ENCODE measurements around the gene DMKN.

Gene DMKN

DNA sequence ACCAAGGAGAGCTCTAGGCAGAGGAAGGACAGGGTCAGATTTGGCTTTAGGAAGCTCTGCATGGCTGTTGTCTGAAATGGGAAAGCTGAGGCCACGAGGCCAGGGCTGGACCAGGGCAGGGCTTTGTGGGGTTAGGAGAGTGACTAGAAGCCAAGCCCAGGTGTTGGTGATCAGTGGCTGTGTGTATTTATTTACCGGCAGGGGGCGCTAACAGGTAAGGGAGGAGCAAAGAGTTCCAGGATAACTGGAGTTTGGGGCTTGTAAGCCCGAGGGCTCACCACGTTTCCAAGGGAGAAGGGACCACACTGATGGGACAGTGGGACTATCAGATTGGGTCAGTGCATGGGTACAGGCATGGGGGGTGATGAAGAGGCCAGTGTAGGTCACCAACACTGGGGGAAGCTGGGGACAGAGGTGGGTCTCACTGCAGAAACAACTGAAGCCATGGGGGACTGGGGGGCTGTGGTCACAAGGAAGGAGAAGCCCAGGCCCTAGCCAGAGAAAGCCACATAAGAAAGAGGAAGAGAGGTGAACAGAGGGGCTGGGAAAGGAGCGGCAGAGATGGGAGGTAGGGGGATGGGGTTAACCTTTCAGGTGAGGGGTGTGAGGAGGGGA lies 35.8 kb upstream of the DMKN start:
- DNase-seq = peak; percentile 48

DNA sequence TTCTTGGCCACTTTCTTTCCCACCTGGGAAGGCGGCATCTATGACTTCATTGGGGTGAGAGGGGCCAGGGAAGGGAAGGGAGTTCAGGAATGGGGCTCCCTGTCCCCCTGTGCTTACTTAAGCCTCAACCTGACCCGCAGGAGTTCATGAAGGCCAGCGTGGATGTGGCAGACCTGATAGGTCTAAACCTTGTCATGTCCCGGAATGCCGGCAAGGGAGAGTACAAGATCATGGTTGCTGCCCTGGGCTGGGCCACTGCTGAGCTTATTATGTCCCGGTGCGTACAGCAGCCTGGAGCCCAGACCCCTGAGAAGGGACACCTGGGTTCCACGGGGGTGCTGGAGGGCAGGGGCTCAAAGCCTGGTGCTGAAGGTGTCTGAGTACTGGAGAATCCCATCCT lies 33.1 kb upstream of the DMKN start:
- DNase-seq = no peak

DNA sequence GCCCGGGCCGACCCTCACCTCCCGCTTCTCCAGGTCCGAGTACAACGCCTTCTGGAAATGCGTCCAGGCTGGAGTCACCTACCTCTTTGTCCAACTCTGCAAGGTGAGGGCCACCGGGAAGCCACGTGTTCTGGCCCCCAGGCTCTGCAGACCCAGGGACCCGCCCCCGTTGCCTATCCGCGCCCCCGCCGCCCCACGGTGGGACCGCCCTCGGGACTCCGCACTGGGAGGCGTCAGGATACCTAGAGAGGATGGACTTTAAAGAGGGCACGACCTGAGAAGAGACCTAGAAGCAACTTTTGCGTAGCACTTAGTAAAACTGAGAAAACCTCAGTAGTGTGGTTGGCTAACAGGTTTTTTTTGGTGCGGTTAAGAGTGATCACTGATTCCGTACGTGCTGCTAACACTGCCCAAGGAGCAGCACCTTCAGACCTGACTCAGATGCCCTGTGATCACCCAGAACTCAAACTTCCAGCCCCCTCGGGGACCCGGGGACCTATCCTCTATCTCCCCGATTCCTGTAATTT lies 32.5 kb upstream of the DMKN start:
- DNase-seq = peak; percentile 71

DNA sequence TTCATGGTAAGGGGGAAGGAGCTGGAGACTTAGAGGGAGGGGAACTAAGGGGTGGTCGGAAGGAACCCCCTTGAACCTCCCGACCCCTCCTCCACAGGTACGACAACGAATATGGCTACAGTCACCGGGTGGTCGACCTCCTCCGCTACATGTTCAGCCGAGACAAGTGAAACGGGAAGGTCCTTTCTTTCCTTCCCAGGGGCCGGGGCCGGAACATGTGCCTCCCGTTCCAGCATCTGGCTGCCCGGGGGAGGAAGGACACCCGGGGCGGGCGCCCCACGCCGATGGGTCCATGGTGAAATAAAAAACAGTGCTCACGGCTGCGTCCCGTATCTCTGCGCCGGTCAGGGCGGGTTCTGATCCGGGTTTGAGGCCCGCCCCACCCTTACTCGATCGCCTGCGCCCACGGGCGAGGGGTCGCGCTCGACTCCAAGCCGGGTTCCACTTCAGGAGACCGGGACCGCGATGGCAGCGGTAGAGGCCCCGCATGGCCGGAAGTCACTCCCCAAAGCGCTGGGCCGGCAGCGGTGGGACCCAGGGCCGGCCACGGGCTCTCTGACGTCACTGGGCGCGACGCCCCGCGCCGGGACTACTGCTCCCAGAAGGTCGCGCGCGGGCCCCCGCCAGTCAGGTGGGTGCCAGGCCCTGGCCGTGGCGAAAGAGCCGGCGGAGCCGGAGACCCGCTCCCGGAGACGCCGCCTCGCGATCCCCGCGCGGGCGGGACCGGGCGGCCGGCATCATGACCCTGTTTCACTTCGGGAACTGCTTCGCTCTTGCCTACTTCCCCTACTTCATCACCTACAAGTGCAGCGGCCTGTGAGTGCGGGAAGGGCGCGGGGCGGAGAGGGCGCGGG lies 31.8 kb upstream of the DMKN start, which contains the start of gene TMEM147:
TSS of gene TMEM147 (plus strand) at position 626 of the 854 bp plus-strand sequence. CDS start at position 740, 114 bp downstream.
- DNase-seq = peak; percentile 83

DNA sequence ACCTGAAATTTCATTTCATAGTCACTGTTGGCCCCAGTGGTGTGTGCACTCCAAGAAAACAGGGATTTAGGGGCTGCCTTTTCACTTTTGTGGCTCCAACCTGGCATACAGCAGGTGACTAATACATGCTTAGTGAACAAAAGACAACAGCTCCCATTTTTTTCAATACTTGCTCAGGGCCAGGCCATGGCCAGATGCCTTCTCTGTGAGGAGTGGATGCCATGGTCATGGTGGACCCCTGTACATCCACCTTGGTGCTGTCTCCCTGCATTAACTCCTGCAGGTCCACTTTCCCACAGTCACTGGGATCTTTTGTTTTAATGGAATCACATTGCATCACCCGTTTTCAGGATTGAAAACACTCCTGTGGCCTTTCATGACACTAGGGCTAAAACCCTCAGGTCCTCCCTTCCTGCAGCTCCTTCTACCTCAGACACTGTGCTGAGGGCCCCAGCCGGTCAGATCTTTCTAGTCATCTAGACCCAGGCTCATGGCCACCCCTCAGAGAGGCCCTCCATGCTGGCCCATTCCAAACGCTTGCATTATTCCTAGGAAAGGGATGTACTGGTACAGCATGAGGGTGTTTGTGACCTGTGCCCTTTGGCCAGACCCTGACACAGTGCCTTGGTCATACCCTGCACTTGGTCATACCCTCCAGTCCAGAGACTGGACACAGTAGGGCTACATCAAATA lies 30.8 kb upstream of the DMKN start:
- DNase-seq = no peak

DNA sequence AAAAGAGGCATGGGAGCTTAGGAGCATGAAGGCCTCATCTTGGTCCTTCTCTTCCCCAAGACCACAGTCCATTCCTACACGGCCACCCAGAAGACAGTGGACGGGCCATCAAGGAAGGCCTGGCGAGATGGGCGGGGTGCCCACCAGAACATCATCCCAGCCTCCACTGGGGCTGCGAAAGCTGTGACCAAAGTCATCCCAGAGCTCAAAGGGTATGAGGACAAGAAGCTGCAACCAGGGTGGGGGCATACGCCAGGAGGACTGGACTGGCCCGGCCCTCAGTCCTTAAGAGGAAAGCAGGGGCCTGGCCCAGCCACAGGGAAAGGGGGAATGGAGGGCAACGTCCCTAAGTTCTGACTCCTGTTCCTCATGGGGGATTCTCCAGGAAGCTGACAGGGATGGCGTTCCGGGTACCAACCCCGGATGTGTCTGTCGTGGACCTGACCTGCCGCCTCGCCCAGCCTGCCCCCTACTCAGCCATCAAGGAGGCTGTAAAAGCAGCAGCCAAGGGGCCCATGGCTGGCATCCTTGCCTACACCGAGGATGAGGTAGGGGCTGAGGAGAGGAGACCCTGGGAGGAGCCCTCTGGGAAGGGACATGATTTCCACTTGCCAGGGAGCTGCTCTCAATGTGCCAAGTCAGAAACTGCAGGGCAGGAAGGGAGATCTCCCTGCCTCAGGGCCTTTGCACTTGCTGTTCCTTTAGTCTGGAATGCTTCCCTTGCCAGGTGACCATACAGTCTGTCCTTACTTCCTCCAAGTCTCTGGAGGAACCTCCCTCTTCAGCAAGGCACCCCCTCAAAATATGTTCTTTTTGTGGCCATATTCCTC lies 30.0 kb upstream of the DMKN start:
- DNase-seq = no peak

DNA sequence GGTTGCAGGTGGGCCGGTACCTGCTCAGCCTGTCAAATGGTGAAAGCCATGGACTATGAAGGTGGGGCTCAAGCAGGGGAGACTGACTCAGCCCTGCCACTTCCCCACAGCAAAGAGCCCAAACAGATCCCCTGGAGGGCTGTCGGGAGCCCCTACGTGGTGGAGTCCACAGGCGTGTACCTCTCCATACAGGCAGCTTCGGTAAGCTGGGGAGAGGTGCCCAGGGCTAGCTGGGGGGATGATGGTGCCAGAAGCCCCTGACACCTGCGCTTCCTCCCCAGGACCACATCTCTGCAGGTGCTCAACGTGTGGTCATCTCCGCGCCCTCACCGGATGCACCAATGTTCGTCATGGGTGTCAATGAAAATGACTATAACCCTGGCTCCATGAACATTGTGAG lies 28.8 kb upstream of the DMKN start:
- DNase-seq = no peak

DNA sequence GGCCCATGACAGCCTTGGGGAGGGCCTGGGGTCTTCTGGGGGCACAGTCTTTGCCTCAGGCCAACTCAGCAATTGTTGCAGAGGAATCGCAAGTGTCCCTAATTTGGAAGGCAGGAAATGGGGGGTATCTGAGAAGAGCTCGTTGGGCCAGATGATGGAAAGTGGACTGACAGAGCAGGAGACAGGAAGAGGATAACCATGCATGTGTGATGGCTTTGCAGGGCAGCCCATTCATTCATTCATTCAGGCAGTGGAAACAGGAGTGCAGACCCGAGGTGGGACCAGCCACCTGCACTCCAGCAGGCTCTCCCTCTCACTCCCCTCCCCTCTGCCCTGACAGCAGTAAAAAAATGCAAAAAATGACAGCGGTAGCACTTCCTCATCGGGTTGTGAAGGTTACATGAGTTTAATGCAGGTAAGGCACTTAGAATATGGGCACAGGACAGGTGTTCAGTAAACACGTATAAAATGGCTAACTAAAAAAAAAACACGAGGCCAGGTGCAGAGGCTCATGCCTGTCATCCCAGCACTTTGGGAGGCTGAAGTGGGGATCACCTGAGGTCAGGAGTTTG lies 27.0 kb upstream of the DMKN start:
- no peak for DNase-seq

DNA sequence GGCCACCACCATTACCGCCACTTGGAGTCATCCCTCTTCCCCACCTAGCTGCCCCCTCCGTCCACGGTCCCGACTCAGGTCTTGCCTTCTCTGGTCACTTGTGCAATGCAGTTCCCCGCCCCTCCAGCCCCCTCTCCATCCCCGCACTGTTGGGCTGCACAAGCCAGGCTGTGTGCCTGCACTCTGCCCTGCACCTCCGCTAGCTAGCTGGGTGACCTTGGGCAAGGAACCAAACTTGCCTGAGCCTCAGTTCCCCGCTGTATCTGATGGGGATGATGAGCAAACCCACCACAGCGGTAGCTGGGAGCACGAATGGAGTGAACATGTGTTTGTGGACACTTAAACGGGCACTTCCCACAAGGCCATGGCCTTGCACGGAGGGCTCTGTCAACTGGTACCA lies 26.4 kb upstream of the DMKN start:
- no peak for DNase-seq

DNA sequence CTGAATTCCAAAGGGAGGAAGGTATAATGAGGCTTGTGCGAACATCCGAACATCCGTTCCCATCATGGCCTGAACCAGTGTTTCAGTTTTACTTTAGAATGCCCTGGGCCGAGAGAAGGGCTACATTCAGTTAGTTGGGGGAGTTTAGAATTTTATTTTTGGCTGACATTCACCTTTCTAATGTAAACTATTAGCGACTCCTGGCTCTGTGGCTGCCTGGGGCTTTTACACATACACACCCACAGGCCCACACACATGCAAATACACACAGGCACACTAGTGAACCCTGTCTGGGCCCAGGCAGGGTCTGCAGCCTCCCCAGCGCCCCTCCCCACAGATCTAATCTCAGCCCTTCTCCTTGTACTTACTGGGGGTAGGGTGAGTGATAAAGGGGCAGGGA lies 25.9 kb upstream of the DMKN start:
- DNase-seq = no peak

DNA sequence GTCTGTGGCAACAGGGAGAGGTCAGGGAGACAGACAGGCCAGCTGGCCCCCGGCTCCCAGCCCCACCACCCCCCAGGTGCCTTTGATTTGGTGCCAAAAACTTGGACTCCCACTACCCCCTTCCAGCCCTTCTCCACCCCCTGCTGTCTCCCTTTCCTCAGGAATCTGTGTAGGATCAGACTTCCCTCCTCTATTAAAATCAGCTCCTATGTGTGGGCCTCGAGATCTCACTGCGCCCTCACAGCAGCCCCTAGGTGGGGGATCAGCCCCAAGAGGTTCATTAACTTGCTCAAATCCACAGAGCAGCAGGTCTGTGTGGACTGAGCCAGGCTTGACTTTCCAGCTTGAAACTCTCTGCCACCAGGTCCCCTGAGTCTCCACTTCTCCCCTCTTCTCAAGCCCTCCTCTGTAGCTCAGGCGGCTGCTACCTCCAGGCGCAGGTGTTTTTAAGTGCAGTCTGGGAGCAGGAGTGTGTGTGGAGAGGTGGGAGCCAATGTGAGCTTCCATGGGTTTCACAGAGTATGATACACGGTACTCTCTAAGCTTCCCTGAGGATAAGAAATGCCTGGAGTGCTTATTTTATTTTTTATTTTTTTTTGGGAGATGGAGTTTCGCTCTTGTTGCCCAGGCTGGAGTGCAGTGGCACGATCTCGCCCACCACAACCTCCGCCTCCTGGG lies 21.5 kb upstream of the DMKN start:
- no peak for DNase-seq

DNA sequence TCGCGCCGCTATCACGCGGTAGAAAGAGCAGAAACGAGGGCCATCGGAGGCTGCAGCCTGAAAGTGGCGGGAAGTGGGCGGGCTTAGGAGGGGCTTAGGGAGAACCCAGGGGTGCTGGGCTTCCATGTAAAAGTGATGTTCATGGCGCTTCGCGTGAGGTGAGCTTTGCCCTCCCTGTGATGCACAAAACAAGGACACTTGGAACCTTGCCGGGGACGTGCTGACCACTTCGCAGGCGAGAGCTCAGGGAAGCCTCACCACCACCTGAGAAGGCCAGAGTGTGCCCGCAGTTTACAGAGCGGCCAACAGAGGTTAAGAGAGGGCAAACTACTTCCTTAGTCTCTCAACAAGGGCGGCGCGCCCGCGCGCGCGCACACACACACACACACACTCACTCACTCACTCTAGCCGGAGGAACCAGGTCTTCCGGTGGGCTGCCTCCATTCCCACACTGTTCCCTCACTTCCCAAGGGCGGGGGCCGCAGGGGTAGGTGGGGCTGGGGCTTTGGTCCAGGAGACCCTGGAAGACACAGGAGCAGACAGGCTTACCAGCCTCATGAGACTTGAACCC lies 20.5 kb upstream of the DMKN start:
- DNase-seq = peak; percentile 7

DNA sequence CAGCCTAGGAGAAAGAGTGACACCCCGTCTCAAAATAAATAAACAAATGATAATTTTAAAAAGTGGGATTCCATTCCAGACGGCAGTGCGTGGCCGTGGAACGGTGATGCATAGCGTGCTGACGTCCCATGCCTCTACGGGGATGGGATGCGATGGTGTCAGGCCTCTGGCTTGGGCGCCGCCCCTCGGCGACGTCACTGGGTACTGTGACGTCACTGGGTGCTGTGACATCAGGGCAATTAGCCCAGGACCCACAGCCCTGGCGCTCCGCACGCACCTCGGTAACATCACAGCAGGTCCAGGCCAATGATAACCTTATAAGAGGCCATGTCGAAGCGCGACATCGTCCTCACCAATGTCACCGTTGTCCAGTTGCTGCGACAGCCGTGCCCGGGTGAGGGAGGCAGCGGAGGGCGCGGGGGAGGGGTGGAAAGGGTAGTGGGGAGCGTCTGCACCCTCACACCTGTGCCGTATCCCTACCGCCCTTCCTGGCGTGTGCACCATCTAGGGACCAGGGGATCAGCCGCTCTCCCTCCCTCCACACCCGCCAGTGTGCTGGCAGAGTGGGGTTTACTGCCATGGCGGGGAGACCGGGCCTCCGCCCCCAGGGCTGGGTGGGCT lies 19.9 kb upstream of the DMKN start, which contains the start of gene GAPDHS:
TSS of gene GAPDHS (plus strand) at position 256 of the 621 bp plus-strand sequence. CDS start at position 328, 72 bp downstream.
- no peak for DNase-seq

DNA sequence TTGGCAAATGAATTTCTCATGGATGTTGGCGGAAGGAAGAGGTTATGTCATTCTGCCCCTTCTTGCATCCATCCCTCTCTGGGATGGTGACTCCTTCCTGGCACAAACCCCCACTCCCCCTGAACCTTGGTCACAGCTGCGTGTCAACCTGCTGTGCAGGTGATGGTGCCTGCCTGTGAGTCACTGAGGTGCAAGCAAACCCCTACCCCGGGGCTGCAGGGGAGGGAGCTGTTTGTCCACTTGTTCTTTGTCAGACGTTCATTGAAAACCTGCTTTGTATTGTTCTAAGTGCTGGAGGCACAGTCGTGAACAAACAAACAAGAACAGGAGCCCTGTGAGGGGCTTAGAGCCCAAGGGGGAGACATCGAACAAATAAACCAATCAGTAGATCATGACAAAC lies 17.8 kb upstream of the DMKN start:
- DNase-seq = no peak

DNA sequence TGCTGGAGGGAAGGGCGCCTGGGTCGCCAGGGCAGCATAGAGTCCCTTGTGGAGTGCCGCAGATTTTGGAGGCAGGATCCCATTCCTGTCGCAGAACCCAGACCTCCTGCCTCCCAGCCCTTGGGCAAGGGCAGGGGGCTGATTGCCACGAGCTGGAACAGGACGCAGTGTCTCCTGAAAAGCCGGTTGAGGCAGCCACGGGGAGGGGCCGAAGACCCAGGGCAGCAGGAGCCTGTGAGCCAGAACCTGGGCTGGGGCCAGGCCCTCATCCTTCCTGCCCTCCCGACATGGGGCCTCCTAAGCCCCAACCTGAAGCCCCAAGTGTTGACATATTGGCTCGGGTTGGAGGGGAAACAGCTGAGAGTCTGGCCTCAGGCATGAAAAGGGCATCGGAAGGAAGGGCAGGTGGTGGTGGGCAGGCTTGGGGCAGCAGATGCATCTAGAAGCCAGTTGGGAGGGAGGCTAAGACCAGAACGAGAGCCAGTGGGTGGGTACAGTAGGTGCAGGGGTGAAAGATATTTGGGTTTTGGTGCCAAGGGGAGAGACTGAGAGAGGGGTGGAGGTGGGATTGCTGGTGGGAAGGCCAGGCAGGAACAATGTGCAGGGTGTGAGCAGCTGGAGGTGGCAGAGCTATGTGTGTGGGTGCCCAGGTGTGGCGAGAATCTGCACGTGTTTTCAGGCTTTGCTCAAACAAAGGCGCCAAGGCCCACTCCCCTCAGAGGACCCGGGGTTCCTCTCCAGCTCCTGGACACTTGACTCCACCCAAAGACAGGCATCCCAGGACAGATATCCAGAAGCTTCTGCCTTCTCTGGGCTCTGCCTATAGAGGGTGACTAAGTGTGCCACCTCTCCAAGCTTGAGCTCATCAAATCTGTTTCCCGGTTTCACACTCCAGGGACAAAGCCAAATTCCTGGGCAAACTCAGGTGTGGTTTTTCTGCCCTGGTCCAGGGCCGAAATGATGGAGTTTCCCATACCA lies 16.1 kb upstream of the DMKN start:
- no peak for DNase-seq

DNA sequence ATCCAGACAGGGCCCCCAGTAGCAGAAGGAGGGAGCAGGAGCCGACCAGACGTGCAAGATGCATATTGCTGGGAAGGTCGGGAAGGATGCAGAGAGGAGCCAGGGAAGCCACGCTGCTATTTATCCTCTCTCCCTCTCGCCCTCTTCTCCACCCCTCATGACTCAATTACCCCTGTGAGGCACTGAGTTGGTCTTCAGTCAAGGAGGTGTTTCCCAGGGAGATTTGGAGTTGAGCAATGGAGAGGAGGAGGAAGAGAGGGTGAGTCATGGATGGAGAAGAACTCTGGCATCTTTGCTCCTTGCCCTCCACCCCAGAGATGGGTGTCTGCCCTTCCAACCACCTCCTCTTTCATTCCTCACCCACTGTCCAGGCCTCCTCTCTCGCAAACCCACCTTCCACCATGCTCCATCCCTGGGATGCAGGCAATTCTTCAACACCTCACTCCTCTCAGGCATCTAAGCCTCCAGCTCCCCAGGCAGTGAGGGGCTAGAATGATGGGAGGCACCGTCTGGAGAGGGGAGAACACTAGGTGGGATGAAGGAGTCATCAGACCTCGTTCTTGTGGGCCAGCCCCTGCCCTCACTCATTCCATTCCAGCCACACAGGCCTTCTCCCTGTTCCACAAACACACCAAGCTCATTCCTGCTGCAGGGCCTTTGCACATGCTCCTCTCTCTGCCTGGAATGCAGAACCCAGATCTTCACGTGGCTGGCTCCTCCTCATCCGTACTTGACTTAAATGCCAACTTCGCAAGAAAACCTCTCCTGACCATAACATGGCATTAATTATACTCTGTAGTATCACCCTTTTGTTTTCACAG lies 15.0 kb upstream of the DMKN start, which contains the start of gene SBSN:
TSS of gene SBSN (minus strand) at position 94 of the 821 bp plus-strand sequence. CDS start at position 64, 30 bp downstream.
- no peak for DNase-seq

DNA sequence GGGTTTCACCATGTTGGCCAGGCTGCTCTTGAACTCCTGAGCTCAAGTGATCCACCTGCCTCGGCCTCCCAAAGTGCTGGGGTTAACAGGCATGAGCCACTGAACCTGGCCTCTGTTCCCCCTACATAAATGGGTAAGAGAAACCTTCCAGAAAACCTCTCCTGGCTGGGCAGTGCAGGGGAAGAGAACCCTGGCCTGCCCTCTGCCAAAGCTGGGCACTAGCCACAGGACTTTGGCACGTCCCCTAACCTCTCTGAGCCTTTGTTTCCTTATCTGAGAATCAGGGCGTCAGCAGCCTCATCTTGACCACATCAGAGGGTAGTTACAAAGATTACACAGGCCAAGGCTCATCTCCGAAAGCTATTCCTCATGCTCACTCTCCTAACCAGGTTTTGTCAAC lies 12.4 kb upstream of the DMKN start:
- no peak for DNase-seq

DNA sequence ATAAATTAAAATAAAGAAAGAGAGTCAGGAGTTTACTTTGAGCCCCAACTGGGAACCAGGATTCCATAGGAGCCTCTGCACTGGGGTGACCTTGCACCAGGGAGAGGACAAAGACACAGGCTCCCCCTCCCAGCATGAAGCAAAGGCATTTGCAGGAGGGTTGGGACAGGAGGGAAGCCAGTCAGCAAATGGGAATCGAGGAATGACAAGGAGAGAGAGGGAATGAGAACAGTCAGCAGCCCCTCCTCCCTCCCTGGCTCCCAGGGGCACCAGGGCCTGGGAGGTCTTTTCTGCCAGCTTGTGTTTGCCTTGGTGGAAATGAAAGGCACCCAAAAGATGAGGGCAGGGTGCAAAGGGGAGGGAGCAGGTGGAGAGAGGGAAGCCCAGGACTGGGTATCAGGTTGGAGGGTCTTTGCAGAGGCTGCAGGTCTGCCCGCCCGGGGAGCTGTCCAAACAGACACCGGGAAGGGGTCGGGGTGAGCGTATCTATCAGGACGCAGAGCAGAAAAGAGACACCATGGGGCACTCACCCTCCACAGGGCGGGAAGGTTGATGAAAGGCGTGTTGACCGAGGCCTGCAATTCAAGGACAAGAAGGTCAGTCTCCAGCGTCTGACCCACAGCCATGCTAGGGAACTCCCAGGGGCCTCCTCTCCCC lies 10.9 kb upstream of the DMKN start:
- no peak for DNase-seq

Data from activated naive CD4-positive, alpha-beta T cell treated with Interleukin-2 at 50 U/mL for 16 hours (primary cell).